Measurements from ENCODE around the gene SUFU.

- TF ChIP-seq CTCF (IDR thresholded peaks at IDR 0.05; ENCODE audit: borderline replicate concordance, extremely low read depth, low read length, poor library complexity, severe bottlenecking) (no peak), EZH2 (IDR thresholded peaks at IDR 0.05; ENCODE audit: borderline replicate concordance, low read depth, low read length, severe bottlenecking) (no peak)
These were observed 149.3 kb downstream of the SUFU start for GRCh38 chr10:102653060-102653459.
